Neuron (in vitro differentiated cells): ENCODE data around the gene PPARA.
"Not testable (repeated sequence)": the region's sequence is repeated elsewhere in the genome, so short reads cannot be mapped to it uniquely, and the experiment has no call there.

Experiments used
- H2AFZ ChIP-seq: one replicate; pipeline ENCODE4 v1.6.1; 2013; ENCODE audit warnings: low read depth, mild to moderate bottlenecking, inconsistent platforms, low read length, moderate library complexity
- H3K27me3 ChIP-seq: one replicate; pipeline ENCODE4 v1.6.1; 2013; ENCODE audit warnings: low read length; ENCODE audit not compliant: insufficient read depth
- H3K36me3 ChIP-seq: one replicate; pipeline ENCODE4 v1.6.1; 2013; ENCODE audit warnings: low read length; ENCODE audit not compliant: insufficient read depth
- H3K4me1 ChIP-seq: one replicate; pipeline ENCODE4 v1.6.1; 2013; ENCODE audit warnings: low read length; ENCODE audit not compliant: insufficient read depth
- H3K4me3 ChIP-seq: 2 replicates; pipeline ENCODE4 v1.5.1; 2013; ENCODE audit warnings: mild to moderate bottlenecking, low read length, moderate library complexity
- H3K9me3 ChIP-seq: one replicate; pipeline ENCODE4 v1.6.1; 2013; ENCODE audit warnings: low read length

Gene PPARA

GRCh38 chr22:46125816-46126765 is 24.2 kb upstream of the PPARA start:
- H3K36me3 ChIP-seq = no peaks in the 10 kb centered on the region
- no peaks in the 10 kb centered on the region for H3K9me3 ChIP-seq
- no peaks in the 10 kb centered on the region for H3K4me1 ChIP-seq
- H3K4me3 ChIP-seq = no peak overlapping the region
- H3K27me3 ChIP-seq = peaks cover 7% of the 10 kb centered on the region
- H2AFZ ChIP-seq = no peak overlapping the region

- Histone ChIP-seq H3K9me3 (no peaks in the 10 kb centered on the region), H3K4me1 (no peaks in the 10 kb centered on the region), H3K36me3 (no peaks in the 10 kb centered on the region), H2AFZ (no peak overlapping the region), H3K27me3 (peaks cover 7% of the 10 kb centered on the region), H3K4me3 (no peak overlapping the region)
Observed at GRCh38 chr22:46126853-46127385, 23.4 kb upstream of the PPARA start.

- Histone ChIP-seq H3K36me3 (no peaks in the 10 kb centered on the region), H3K9me3 (no peaks in the 10 kb centered on the region), H3K4me1 (no peaks in the 10 kb centered on the region), H3K27me3 (peaks cover 7% of the 10 kb centered on the region), H3K4me3 (no peak overlapping the region), H2AFZ (no peak overlapping the region)
Observed at GRCh38 chr22:46127556-46127955, 22.8 kb upstream of the PPARA start.

GRCh38 chr22:46128606-46129005 is 21.7 kb upstream of the PPARA start:
- no peak overlapping the region for H3K4me3 ChIP-seq
- peaks cover 7% of the 10 kb centered on the region for H3K27me3 ChIP-seq
- H3K9me3 ChIP-seq = no peaks in the 10 kb centered on the region
- H2AFZ ChIP-seq = no peak overlapping the region
- no peaks in the 10 kb centered on the region for H3K4me1 ChIP-seq
- H3K36me3 ChIP-seq = no peaks in the 10 kb centered on the region

GRCh38 chr22:46129390-46130041 is 20.8 kb upstream of the PPARA start:
- Histone ChIP-seq H2AFZ (no peak overlapping the region), H3K4me3 (no peak overlapping the region), H3K9me3 (no peaks in the 10 kb centered on the region), H3K27me3 (peaks cover 3% of the 10 kb centered on the region), H3K36me3 (no peaks in the 10 kb centered on the region), H3K4me1 (no peaks in the 10 kb centered on the region)

- Histone ChIP-seq H3K9me3 (no peaks in the 10 kb centered on the region), H3K36me3 (no peaks in the 10 kb centered on the region), H2AFZ (no peak overlapping the region), H3K27me3 (no peaks in the 10 kb centered on the region), H3K4me1 (peaks cover 4% of the 10 kb centered on the region), H3K4me3 (no peak overlapping the region)
Observed at GRCh38 chr22:46131151-46131587, 19.2 kb upstream of the PPARA start.

- H3K27me3 ChIP-seq, H3K9me3 ChIP-seq, H3K36me3 ChIP-seq, H3K4me3 ChIP-seq, H2AFZ ChIP-seq: not testable (repeated sequence)
- peaks cover 11% of the 10 kb centered on the region for H3K4me1 ChIP-seq
Observed at GRCh38 chr22:46132193-46132829, 18.0 kb upstream of the PPARA start.

GRCh38 chr22:46132830-46133587 is 17.3 kb upstream of the PPARA start:
- Histone ChIP-seq H2AFZ (no peak overlapping the region), H3K9me3 (no peaks in the 10 kb centered on the region), H3K4me3 (no peak overlapping the region), H3K36me3 (no peaks in the 10 kb centered on the region), H3K27me3 (no peaks in the 10 kb centered on the region), H3K4me1 (peaks cover 11% of the 10 kb centered on the region)

- no peaks in the 10 kb centered on the region for H3K9me3 ChIP-seq
- H3K36me3 ChIP-seq = no peaks in the 10 kb centered on the region
- no peak overlapping the region for H3K4me3 ChIP-seq
- no peaks in the 10 kb centered on the region for H3K27me3 ChIP-seq
- H2AFZ ChIP-seq = no peak overlapping the region
- H3K4me1 ChIP-seq = peaks cover 11% of the 10 kb centered on the region
Observed at GRCh38 chr22:46133588-46133855, 16.8 kb upstream of the PPARA start.

- Histone ChIP-seq H3K4me1 (peaks cover 11% of the 10 kb centered on the region), H3K36me3 (no peaks in the 10 kb centered on the region), H3K27me3 (no peaks in the 10 kb centered on the region), H3K9me3 (no peaks in the 10 kb centered on the region), H3K4me3 (no peak overlapping the region), H2AFZ (no peak overlapping the region)
Observed at GRCh38 chr22:46134111-46134705, 16.1 kb upstream of the PPARA start.

- Histone ChIP-seq H3K4me3 (no peak overlapping the region), H2AFZ (no peak overlapping the region), H3K4me1 (peaks cover 11% of the 10 kb centered on the region), H3K9me3 (no peaks in the 10 kb centered on the region), H3K27me3 (no peaks in the 10 kb centered on the region), H3K36me3 (no peaks in the 10 kb centered on the region)
Observed at GRCh38 chr22:46135611-46136485, 14.5 kb upstream of the PPARA start.
